Ishikawa (cell line): Measurements from ENCODE around the gene FOXQ1.

ENCODE experiments used
- CEBPB ChIP-seq: IDR thresholded peaks from 2 replicates; pipeline ENCODE4 v1.6.1; 2012
- CREB1 ChIP-seq: IDR thresholded peaks from 2 replicates; pipeline ENCODE4 v1.6.1; 2012; ENCODE audit warnings: low read depth
- EGR1 ChIP-seq: IDR thresholded peaks from 2 replicates; pipeline ENCODE4 v1.6.1; 2012
- EP300 ChIP-seq: IDR thresholded peaks from 2 replicates; pipeline ENCODE4 v1.6.1; 2012; ENCODE audit warnings: borderline replicate concordance
- FOXM1 ChIP-seq: IDR thresholded peaks from 2 replicates; pipeline ENCODE4 v1.6.1; 2012; ENCODE audit warnings: low read depth, borderline replicate concordance
- NFIC ChIP-seq: IDR thresholded peaks from 2 replicates; pipeline ENCODE4 v1.6.1; 2012
- RAD21 ChIP-seq: IDR thresholded peaks from 2 replicates; pipeline ENCODE4 v1.6.1; 2012; ENCODE audit warnings: low read depth
- REST ChIP-seq: IDR thresholded peaks from 2 replicates; pipeline ENCODE4 v1.6.1; 2012; ENCODE audit warnings: low read depth, mild to moderate bottlenecking
- TAF1 ChIP-seq: IDR thresholded peaks from 2 replicates; pipeline ENCODE4 v1.6.1; 2012; ENCODE audit warnings: low read depth, mild to moderate bottlenecking
- TCF12 ChIP-seq: IDR thresholded peaks from 2 replicates; pipeline ENCODE4 v1.6.1; 2012; ENCODE audit warnings: low read depth
- TEAD4 ChIP-seq: IDR thresholded peaks from 2 replicates; pipeline ENCODE4 v1.6.1; 2012
- USF1 ChIP-seq: IDR thresholded peaks from 2 replicates; pipeline ENCODE4 v1.6.1; 2012
- YY1 ChIP-seq: IDR thresholded peaks from 2 replicates; pipeline ENCODE4 v1.6.1; 2012; ENCODE audit warnings: low read depth
- ZBTB7A ChIP-seq: IDR thresholded peaks from 2 replicates; pipeline ENCODE4 v1.6.1; 2012; ENCODE audit warnings: low read depth
- TF ChIP-seq, protein P1 (sequence below): IDR thresholded peaks from 2 replicates; pipeline ENCODE4 v1.6.1; 2012

The FOXQ1 gene

DNA sequence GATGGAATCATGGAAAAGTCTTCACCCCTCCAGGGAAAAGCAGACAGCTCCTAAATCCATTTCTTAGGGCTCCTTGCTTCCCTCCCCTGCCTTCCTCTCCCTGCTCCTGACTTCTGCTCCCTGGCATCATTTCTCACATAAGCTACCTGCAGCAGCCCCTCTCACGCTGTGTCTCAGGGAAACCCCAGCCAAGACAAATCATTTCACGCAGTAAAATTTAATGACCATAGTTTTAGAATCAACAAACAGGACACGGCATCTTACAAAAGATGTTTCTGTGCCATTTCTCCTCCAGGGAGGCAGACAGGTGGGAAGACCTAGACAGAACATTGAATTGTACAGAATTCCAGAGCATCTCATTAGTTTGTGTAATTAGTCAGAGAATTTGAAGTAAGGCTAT, 16.5 kb upstream of the FOXQ1 start:
- TF ChIP-seq EGR1, result no peak
- TF ChIP-seq TAF1, result no peak
- TF ChIP-seq, protein P1, sequence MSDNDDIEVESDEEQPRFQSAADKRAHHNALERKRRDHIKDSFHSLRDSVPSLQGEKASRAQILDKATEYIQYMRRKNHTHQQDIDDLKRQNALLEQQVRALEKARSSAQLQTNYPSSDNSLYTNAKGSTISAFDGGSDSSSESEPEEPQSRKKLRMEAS, result no peak
- TF ChIP-seq ZBTB7A, result no peak
- TF ChIP-seq CREB1, result no peak
- TF ChIP-seq TEAD4, result no peak
- no peak for TF ChIP-seq FOXM1

DNA sequence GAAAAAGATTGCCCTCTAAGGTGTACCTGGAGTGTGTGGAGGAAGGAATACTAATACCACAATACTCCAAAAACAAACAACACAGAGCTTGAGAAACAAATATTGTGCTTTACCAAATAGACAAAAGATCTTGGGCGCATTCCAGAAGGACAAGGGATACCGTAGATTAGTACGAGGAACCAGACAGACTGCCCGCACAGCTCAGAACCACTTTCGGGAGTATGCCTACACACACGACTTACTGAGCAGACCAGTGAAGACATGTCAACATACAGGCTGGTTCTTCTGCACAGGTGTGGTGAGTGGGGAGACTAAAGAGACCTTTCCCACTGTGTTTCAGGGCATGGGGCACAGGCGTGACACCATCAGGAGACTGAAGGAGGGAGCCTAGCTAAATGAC, 15.8 kb upstream of the FOXQ1 start:
- TF ChIP-seq CREB1 (no peak), CEBPB (no peak), NFIC (no peak), USF1 (no peak), TEAD4 (no peak), EP300 (no peak), YY1 (no peak), TCF12 (no peak), ZBTB7A (no peak)

DNA sequence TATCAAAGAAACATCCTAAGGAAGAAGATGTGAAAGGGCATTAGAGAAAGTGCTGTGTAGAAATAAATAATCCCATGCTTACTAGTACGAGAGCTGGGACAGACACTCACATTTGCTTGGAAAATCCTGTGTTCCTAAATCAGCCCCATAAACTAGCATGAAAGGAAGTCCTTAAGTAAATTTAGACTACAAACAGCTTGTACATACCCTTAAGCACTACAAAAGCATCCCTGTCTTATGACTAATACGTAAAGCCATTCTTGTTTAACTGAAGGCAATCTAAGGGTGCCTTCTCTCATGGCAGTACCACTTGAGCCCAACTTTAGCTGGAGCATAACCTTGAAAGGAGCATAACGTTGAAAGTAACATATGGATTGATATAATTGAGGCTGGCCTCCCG, 15.4 kb upstream of the FOXQ1 start:
- no peak for TF ChIP-seq CEBPB
- no peak for TF ChIP-seq CREB1
- no peak for TF ChIP-seq RAD21
- no peak for TF ChIP-seq NFIC
- TF ChIP-seq TEAD4, result no peak
- no peak for TF ChIP-seq USF1
- TF ChIP-seq EP300, result no peak
- no peak for TF ChIP-seq EGR1

DNA sequence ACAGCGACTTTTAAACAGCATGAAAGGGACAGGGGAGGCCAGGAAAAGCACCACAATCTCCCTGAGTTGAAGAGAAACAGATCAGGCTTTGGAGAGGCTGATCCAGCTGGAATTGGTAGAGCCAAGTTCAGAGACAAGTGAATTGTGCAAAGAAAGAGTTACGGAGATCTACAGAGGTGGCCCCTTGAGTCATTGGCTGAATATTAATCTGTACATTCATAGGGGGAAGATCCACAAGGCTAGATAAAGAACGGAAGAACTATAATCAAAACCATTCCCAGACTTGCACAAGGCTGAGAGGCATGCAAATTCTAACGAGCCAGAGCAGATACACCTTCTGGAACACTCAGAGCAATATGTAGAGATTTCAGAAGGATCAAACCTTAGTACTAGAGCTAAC, 14.2 kb upstream of the FOXQ1 start:
- no peak for TF ChIP-seq CREB1
- no peak for TF ChIP-seq NFIC
- no peak for TF ChIP-seq EGR1
- TF ChIP-seq TAF1, result no peak
- no peak for TF ChIP-seq RAD21
- no peak for TF ChIP-seq USF1
- no peak for TF ChIP-seq EP300
- no peak for TF ChIP-seq REST
- TF ChIP-seq TCF12, result no peak
- TF ChIP-seq YY1, result no peak
- TF ChIP-seq, protein P1, result no peak
- no peak for TF ChIP-seq CEBPB
- no peak for TF ChIP-seq ZBTB7A
- TF ChIP-seq FOXM1, result no peak
- TF ChIP-seq TEAD4, result no peak

GRCh38 chr6:1298768-1299167, 13.1 kb upstream of the FOXQ1 start:
- TF ChIP-seq EP300 (no peak), FOXM1 (no peak), NFIC (no peak), YY1 (no peak), TAF1 (no peak), TEAD4 (no peak), EGR1 (no peak), CEBPB (no peak), TCF12 (no peak), REST (no peak), USF1 (no peak), CREB1 (no peak)
